T-cell (primary cell): Measurements from ENCODE around the gene KRT36. TPM values are rescaled to one million over a fixed set of nuclear protein-coding genes. Genes with fewer than 3 reads are reported as not detected.

Experiments used
- ATAC-seq, 4 experiments: fragments of 200-7000 bp in 3 of 4; fragments of 150-1000 bp in 1 of 4; cut with Tn5 transposase; replicated peaks in 1 of 4; 1 replicate in 3 of 4; 2 replicates in 1 of 4; pipeline ENCODE4 v1.10.0; 2021; ENCODE audit warnings: moderate library complexity in 3 of 4, mild to moderate bottlenecking in 2 of 4, moderate number of reproducible peaks in 1 of 4
- CTCF ChIA-PET, 2 donors: fragments of 300-600 bp; sonication (Branson Sonifier 250); formaldehyde crosslinking; loops; one replicate each; lab custom pipeline; 2022; ENCODE audit warnings: antibody characterized with exemption in 2 of 2; lab: Charles Lee
- POLR2A ChIA-PET, 2 donors: fragments of 300-600 bp; sonication (Branson Sonifier 250); formaldehyde crosslinking; loops; one replicate each; lab custom pipeline; 2022; ENCODE audit warnings: antibody characterized with exemption in 2 of 2; lab: Charles Lee
- DNase-seq, 35 experiments: peaks; one replicate each; pipeline versions ENCODE4 v3.0.0 to v3.0.0-alpha.2; 2013 to 2023
- H3K27ac ChIP-seq: one replicate; pipeline ENCODE4 v1.5.1; 2013; ENCODE audit warnings: low read length
- H3K27me3 ChIP-seq, 2 experiments: replicated peaks in 1 of 2; 1 replicate in 1 of 2; 2 replicates in 1 of 2; pipeline versions ENCODE4 v1.6.1 to v1.7.0; 2013; ENCODE audit warnings: low read length in 1 of 2, mixed read lengths in 1 of 2; ENCODE audit not compliant: control insufficient read depth in 2 of 2, insufficient read depth in 2 of 2; ENCODE audit errors: extremely low read depth in 1 of 2
- H3K36me3 ChIP-seq, 2 donors: 1 replicate in 1 of 2; 2 replicates in 1 of 2; pipeline versions ENCODE4 v1.6.1 to v1.7.0; 2013; ENCODE audit warnings: low read length in 1 of 2; ENCODE audit not compliant: control insufficient read depth in 2 of 2, insufficient read depth in 1 of 2; ENCODE audit errors: extremely low read depth in 1 of 2
- H3K4me1 ChIP-seq, 2 experiments: 1 replicate in 1 of 2; 2 replicates in 1 of 2; pipeline versions ENCODE4 v1.6.1 to v1.7.0; 2013; ENCODE audit warnings: low read length in 2 of 2, mixed read lengths in 1 of 2; ENCODE audit not compliant: insufficient read depth in 2 of 2, control insufficient read depth in 1 of 2; ENCODE audit errors: extremely low read depth in 1 of 2
- H3K4me3 ChIP-seq, 2 donors: 1 replicate in 1 of 2; 2 replicates in 1 of 2; pipeline versions ENCODE4 v1.5.1 to v1.7.0; 2013; ENCODE audit warnings: mild to moderate bottlenecking in 2 of 2, low read length in 1 of 2, moderate library complexity in 1 of 2; ENCODE audit not compliant: control insufficient read depth in 1 of 2; ENCODE audit errors: extremely low read depth in 1 of 2
- H3K9me3 ChIP-seq: 2 replicates; pipeline ENCODE4 v1.7.0; 2013
- H3K27ac Mint-ChIP-seq, 2 donors: one replicate each; pipeline ENCODE4 v1.8.0; 2020 to 2021; ENCODE audit warnings: mild to moderate bottlenecking in 2 of 2, mixed read lengths in 2 of 2
- H3K27me3 Mint-ChIP-seq, 2 donors: one replicate each; pipeline ENCODE4 v1.8.0; 2021 to 2022; ENCODE audit warnings: mixed read lengths in 2 of 2
- H3K36me3 Mint-ChIP-seq: one replicate; pipeline ENCODE4 v1.8.0; 2021; ENCODE audit warnings: mixed read lengths
- H3K4me1 Mint-ChIP-seq, 3 donors: one replicate each; pipeline ENCODE4 v1.8.0; 2020 to 2022; ENCODE audit warnings: mixed read lengths in 3 of 3, mild to moderate bottlenecking in 1 of 3
- H3K4me3 Mint-ChIP-seq, 3 donors: one replicate each; pipeline ENCODE4 v1.8.0; 2020 to 2022; ENCODE audit warnings: mild to moderate bottlenecking in 3 of 3, mixed read lengths in 3 of 3, moderate library complexity in 3 of 3
- H3K9me3 Mint-ChIP-seq, 3 donors: one replicate each; pipeline ENCODE4 v1.8.0; 2020 to 2022; ENCODE audit warnings: mixed read lengths in 3 of 3
- WGBS: methylation state at CpG from one replicate; pipeline ENCODE4 v1.1.5; 2013; ENCODE audit warnings: missing lambda C conversion rate; ENCODE audit not compliant: insufficient coverage; 5-methylcytosine and 5-hydroxymethylcytosine counted together
- total RNA-seq, 35 experiments: library from RNA in 6 of 35; stranded (reverse) in 6 of 35; fragments of 120-200 nt in 1 of 35; gene quantifications; one replicate each; pipeline versions ENCODE4 v1.2.1 to v1.2.4 and lab custom pipeline; 2013 to 2026

KRT36 gene
- total RNA-seq, 5 donors from 2014 or later (not counting 1 experiment from before 2014, with no cell fraction given) = not detected

DNA sequence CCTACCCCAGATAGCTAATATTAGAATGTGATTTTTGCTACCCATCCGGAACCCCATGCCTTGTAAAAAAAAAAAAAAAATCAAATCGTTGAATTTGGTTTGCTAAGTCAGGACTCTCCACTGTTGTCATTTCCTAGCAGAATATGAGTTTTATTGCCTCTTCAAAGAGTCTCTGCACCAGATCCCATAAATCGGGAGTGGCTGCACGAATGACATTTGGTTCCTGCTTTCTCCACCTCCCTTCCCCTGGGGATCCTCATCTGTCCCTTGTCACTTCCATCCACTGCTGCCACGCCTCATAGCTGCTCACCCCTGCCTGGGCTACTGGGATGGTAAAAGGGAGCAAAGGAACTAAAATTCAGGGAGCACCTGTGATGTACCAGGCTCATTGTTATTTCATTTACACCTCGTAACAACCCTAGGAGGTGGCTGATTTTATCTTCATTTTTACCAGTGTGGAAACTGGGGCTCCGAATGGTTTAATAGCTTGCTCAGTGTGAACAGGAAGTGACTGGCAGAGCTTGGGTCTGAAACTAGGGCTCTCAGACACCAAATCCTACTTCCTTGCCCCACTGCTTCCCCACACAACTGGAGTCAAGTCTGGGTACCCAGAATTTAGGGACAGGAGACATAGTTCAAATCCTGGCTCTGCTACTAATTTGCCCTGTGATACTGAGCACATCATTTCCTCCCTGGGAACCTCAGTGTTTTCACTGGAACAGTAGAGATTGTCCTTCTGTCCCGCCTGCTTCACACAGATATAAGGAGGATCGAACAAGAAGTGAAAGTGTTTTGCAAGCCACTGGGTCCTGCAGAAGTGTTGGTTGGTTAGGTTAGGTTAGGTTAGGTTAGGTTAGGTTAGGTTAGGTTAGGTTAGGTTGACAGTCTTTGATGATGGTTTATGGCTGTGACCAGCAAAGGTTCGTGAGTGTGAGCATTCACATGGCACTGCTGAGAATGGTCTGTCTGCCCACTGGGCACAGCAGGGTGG, 585 bp upstream of the KRT36 start:
- H3K4me3 Mint-ChIP-seq = no peak overlapping the region
- Histone ChIP-seq H3K36me3 (no peaks in the 10 kb centered on the region), H3K27ac (no peak overlapping the region), H3K4me3 (no peak overlapping the region), H3K4me1 (peaks cover 0 to 5% of the 10 kb centered on the region in 2 experiments), H3K9me3 (no peaks in the 10 kb centered on the region), H3K27me3 (peaks cover 0 to 24% of the 10 kb centered on the region in 2 experiments)
- peaks cover 9 to 18% (median 10%) of the 10 kb centered on the region in 3 donors for H3K4me1 Mint-ChIP-seq
- H3K36me3 Mint-ChIP-seq = no peaks in the 10 kb centered on the region
- WGBS = 69% methylated on average over 3 of the region's 10 CpGs
- ChIA-PET POLR2A (no interaction called here), CTCF (interaction anchor here in 1 of 2 donors (0.7 kb wide), 1 partner anchor 310 kb away, joined by 3 read pairs; no protein-coding TSS in a partner anchor)
- H3K27me3 Mint-ChIP-seq = no peaks in the 10 kb centered on the region
- DNase-seq = no peak
- H3K27ac Mint-ChIP-seq = no peak overlapping the region
- H3K9me3 Mint-ChIP-seq = no peaks in the 10 kb centered on the region
- peak in 1 of 4 experiments; percentile 27 for ATAC-seq

DNA sequence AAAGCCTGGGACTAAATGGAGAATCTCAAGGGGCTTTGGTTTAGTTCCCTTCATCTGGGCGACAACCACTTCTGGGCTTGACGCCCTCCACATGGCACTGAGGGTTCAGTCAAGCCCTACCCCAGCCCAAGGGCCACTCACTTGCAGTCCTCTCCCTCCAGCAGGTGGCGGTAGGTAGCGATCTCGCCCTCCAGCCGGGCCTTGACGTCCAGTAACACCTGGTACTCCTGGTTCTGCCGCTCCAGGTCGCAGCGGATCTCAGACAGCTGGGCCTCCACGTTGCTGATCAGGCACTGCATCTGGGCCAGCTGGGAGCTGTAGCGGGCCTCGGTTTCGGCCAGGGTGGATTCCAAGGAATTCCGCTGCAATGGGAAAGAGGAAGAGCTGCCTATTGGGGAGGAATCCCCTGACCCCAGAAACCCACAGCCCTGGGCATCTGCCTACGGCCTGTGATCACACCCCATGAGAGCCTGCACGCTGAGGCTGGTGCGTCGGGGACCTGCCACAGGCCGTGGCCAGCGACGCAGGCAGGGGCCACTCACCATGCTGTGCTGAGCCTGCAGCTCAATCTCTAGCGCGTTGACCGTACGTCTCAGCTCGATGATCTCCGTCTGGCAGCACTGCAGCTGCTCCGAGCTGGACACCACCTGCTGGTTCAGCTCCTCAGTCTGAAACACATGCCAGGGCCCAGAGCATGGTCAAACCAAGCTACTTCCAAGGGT, 2.7 kb downstream of the KRT36 start:
- WGBS = 61% methylated on average over 24 of the region's 29 CpGs
- Mint-ChIP-seq H3K9me3 (no peaks in the 10 kb centered on the region), H3K4me3 (no peak overlapping the region), H3K27me3 (no peaks in the 10 kb centered on the region), H3K36me3 (no peaks in the 10 kb centered on the region), H3K27ac (no peak overlapping the region), H3K4me1 (peaks cover 9 to 12% (median 10%) of the 10 kb centered on the region in 3 donors)
- H3K27me3 ChIP-seq = peaks cover 0 to 33% of the 10 kb centered on the region in 2 experiments
- H3K36me3 ChIP-seq = no peaks in the 10 kb centered on the region
- ChIA-PET POLR2A (no interaction called here), CTCF (no interaction called here)
- ATAC-seq (no peak), DNase-seq (peak in 11 of 35 experiments; percentile 6 to 27 (median 14))
- H3K4me1 ChIP-seq = peaks cover 0 to 5% of the 10 kb centered on the region in 2 experiments
- no peak overlapping the region for H3K27ac ChIP-seq
- no peak overlapping the region for H3K4me3 ChIP-seq
- no peaks in the 10 kb centered on the region for H3K9me3 ChIP-seq

DNA sequence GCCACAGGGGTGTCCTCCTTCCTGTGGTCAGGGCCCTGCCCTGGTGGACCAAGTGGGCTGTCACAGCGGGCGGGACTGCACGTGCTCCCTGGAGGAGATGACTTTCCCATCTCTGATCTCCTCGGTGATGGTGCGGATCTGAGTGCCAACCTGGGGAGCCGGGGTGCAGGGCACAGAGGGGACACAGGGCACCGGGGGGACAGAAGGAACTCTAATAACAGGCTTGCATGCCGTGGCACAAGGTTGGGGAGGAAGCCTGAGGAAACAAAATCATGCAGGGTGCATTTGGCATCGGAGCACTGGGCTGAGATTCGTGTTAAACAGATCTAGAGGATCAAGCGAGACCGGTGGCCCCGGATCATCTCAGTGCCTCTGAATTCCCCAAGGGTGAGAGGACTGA, 3.4 kb downstream of the KRT36 start:
- Mint-ChIP-seq H3K36me3 (no peaks in the 10 kb centered on the region), H3K4me3 (no peak overlapping the region), H3K27ac (no peak overlapping the region), H3K9me3 (no peaks in the 10 kb centered on the region), H3K27me3 (no peaks in the 10 kb centered on the region), H3K4me1 (peaks cover 9 to 12% (median 10%) of the 10 kb centered on the region in 3 donors)
- Histone ChIP-seq H3K36me3 (no peaks in the 10 kb centered on the region), H3K4me1 (peaks cover 0 to 5% of the 10 kb centered on the region in 2 experiments), H3K9me3 (no peaks in the 10 kb centered on the region), H3K27ac (no peak overlapping the region), H3K4me3 (no peak overlapping the region), H3K27me3 (peaks cover 0 to 33% of the 10 kb centered on the region in 2 experiments)
- ATAC-seq (no peak), DNase-seq (no peak)
- WGBS = 79% methylated on average over 11 of the region's 13 CpGs
- CTCF ChIA-PET = no interaction called here
- POLR2A ChIA-PET = no interaction called here

DNA sequence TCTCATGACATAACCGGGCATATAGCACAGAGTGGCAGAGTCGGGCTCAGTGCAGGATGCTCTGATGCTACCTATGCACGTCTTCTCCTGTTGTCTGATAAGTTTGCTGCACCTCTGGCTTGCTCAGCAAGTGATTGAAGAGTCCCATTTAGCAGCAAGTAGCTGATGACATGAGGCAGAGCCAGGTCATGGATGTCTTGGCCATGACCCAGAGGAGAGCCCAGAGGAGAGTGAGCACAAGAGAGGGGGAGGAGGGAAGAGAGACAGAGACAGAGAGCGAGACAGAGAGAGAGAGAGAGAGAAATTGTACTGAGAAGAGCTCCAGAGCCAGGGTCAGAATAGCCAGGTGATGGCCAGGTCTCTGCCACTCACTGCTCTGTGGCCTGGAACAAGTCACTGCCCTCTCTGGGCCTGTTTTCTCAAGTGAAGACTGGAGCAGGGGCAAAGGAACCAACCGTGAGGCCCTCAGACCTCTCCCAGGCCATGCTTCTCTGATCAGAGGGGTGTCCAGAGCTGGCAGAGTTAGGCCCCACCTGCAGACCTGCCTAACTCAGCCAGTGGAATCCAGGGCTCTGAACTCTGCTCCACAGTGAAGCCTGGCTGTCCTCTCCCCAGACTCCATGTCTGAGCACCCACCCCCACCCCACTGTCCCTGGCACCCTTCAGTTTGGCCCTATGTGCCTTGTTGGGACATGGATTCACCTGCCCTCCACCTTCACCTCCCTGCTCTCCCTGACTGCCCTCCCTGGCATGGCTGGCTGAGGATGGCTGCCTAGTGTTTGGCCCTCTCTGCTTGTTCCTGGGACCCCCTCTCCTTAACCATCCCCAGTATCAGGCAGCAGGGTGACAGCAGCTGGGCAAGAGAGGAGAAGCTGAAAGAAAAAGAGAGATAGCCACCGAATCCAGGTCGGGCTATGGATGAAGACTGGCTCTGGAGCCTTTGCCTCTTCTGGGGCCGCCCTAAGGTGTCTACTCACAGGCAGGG, 4.5 kb downstream of the KRT36 start:
- H3K36me3 ChIP-seq = no peaks in the 10 kb centered on the region
- H3K36me3 Mint-ChIP-seq = no peaks in the 10 kb centered on the region
- H3K27me3 ChIP-seq = peaks cover 0 to 33% of the 10 kb centered on the region in 2 experiments
- H3K27ac Mint-ChIP-seq = no peak overlapping the region
- CTCF ChIA-PET = no interaction called here
- H3K4me1 Mint-ChIP-seq = peaks cover 3 to 5% (median 3%) of the 10 kb centered on the region in 3 donors
- no peaks in the 10 kb centered on the region for H3K27me3 Mint-ChIP-seq
- peaks cover 0 to 5% of the 10 kb centered on the region in 2 experiments for H3K4me1 ChIP-seq
- no peak overlapping the region for H3K4me3 Mint-ChIP-seq
- H3K4me3 ChIP-seq = no peak overlapping the region
- no peaks in the 10 kb centered on the region for H3K9me3 ChIP-seq
- no peak for ATAC-seq
- POLR2A ChIA-PET = no interaction called here
- no peak overlapping the region for H3K27ac ChIP-seq
- no peak for DNase-seq
- no peaks in the 10 kb centered on the region for H3K9me3 Mint-ChIP-seq
- WGBS = 76% methylated on average over 8 of the region's 8 CpGs

DNA sequence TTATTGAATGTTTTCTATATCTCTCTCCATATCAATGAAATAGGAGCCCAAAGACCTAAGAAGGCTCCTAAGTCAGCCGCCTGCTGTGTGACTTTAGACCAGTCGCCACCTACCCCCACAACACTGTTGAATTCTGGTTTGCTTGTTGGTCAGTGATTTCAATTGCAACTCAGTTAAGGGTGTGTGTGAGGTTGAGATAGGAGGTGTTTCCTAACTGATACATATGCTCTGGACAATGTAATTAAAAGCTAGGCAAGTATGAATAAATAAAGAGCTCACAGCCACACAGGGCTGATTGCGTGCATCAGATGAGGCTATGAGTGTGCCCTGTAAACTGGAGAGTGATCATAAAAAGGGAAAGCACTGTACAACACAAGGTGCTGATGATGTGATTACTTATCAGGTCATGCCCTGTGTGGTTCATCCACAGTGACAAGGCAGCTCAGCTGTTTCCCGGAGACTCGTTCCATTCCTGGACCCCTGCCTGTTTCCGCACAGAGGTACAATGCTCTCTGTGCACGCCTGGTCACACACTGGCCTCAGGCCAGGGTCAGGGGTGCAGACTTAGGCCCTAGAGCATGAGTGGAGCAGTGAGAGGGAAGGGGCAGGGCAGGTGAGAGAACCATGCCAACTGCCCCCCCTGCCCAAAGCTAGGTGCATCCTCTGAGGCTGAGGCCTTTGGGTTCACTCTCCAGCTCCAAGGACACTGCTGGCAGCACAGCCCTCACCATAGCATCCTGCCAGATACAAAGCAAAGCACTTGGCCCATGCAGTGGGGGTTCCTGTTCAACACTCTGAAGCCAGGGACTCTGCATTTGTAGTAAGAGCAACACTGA, 5.5 kb downstream of the KRT36 start:
- CTCF ChIA-PET = interaction anchor here in 1 of 2 donors (1.1 kb wide), 1 partner anchor 162 kb away, joined by 4 read pairs; no protein-coding TSS in a partner anchor
- H3K27ac Mint-ChIP-seq = no peak overlapping the region

More for the DNA sequence above, 5.5 kb downstream of the KRT36 start:
- DNase-seq (no peak), ATAC-seq (no peak)
- Histone ChIP-seq H3K4me1 (peaks cover 0 to 2% of the 10 kb centered on the region in 2 experiments), H3K36me3 (no peaks in the 10 kb centered on the region), H3K9me3 (no peaks in the 10 kb centered on the region), H3K27me3 (peaks cover 0 to 32% of the 10 kb centered on the region in 2 experiments), H3K4me3 (no peak overlapping the region), H3K27ac (no peak overlapping the region)
- 92% methylated on average over 3 of the region's 7 CpGs for WGBS
- POLR2A ChIA-PET = no interaction called here
- Mint-ChIP-seq H3K4me1 (no peaks in the 10 kb centered on the region), H3K27me3 (no peaks in the 10 kb centered on the region), H3K4me3 (no peak overlapping the region), H3K36me3 (no peaks in the 10 kb centered on the region), H3K9me3 (no peaks in the 10 kb centered on the region)
